Medulla oblongata (tissue), 1 donor: ENCODE data around the gene HORMAD1.
"Not testable (repeated sequence)": the region's sequence is repeated elsewhere in the genome, so short reads cannot be mapped to it uniquely, and the experiment has no call there.

Experiments used
- DNase-seq: peaks from one replicate; pipeline ENCODE4 v3.0.0-alpha.2; 2015; ENCODE audit errors: extremely low spot score

HORMAD1 gene

DNA sequence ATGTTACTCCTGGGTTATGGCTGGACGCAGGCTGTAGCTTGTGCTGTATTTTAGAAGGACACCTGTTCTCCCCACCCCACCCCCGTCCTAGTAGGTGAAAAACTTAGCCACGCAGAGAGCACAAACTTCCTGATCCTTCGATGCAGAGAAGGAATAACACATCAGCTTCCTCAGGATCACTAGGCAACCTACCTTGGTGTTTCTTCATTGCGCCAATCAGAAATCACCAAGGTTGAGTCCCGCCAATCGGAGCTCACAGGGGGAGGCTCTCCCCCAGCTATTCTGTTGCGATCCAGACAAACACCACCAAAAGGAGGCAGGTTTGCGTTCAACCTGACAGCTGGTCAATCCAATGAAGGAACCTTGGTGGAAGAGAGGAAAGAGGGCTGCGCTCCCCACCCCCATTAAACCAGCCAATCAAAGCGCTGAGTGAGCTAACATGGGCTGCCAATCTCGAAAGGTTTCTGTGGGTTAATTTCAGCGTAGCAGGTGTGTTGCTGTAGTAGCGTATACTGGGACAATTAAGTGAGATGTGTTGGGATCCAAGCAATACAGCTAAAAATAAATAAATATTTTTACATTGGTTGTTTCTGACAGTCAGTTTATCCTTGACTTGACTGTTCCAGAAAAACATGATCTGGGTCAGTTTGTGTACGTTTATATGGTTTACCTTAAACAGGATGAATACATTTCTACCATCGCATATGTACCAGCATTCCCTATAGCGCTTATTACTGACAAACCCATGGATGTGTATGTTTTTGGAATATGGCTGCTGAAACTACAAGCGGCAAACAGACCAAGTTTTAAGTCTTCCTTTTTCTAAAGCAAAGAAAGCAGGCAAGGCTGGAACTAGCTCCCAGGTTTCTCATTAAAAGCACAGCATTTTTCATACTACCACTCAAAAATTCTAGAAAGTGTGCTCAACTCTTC is 23.4 kb downstream of the HORMAD1 start, which contains the start of gene GOLPH3L:
Gene GOLPH3L, minus strand, starts transcription at position 160 of the 933 bp plus-strand sequence. CDS start 2,316 bp downstream, outside the sequence.
- peak; percentile 99 for DNase-seq

- no peak for DNase-seq
These were observed 24.1 kb downstream of the HORMAD1 start for GRCh38 chr1:150696590-150696989.

- no peak for DNase-seq
These were observed 24.5 kb downstream of the HORMAD1 start for GRCh38 chr1:150696162-150696561.

DNA sequence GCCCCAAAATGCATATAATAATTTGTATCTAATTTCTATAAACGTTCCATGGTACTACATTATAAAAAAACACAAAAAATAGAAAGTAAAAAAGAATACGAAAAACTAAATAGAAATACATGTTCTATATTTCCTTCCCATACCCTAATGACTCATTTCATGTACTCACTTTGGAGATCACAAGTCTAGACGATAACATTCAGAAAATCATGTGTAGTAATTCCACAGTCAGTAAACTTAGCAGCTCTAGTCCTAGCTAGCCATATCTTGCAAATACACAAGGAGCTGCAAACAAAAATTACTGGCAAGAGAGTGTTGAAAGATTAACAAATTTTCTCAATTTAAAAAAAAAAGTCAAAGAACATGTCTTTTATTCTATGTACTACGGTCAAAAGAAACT is 25.1 kb downstream of the HORMAD1 start:
- DNase-seq, result no peak

GRCh38 chr1:150692720-150693119 is 28.0 kb downstream of the HORMAD1 start:
- no peak for DNase-seq

DNA sequence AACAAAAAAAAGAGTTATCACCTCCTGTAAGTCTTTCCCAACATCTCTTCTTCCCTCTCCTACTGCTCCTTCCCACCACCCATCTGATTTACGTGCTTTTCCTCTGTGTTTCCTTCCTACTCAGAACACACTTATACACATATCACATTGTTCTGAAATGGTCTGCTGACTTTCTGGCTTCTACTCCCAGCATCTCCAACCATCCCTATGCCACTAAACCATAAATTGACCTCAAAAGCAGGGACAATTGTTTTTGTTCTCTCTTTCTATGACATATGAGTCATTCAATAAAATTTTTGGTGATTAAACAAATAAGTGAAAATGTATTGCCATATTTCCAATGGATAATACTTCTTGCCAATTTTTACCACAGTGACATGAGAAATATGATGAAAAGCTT is 31.9 kb downstream of the HORMAD1 start:
- no peak for DNase-seq

- no peak for DNase-seq
These were observed 34.4 kb downstream of the HORMAD1 start for GRCh38 chr1:150686275-150686674.

- no peak for DNase-seq
These were observed 36.8 kb downstream of the HORMAD1 start for GRCh38 chr1:150683914-150684313.

- DNase-seq, result no peak
These were observed 41.7 kb downstream of the HORMAD1 start for GRCh38 chr1:150678988-150679387.

GRCh38 chr1:150674881-150675280 is 45.8 kb downstream of the HORMAD1 start:
- DNase-seq, result no peak

- DNase-seq, result no peak
These were observed 57.4 kb downstream of the HORMAD1 start for GRCh38 chr1:150663321-150663720.

DNA sequence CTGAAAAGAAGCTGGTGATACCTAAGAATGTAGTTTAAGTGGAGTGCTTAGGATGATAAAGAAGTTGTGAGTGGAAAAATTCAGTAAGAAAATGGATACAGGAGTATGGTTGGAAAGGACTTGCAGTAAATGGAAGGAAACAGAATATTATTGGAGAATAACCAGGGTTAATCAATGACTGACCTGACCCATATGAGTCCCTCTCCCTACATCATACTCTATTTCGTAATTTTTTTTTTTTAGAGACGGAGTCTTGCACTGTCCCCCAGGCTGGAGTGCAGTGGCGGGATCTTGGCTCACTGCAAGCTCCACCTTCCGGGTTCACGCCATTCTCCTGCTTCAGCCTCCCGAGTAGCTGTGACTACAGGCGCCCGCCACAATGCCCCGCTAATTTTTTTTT is 57.9 kb downstream of the HORMAD1 start:
- no peak for DNase-seq

GRCh38 chr1:150661156-150661555 is 59.5 kb downstream of the HORMAD1 start:
- no peak for DNase-seq

DNA sequence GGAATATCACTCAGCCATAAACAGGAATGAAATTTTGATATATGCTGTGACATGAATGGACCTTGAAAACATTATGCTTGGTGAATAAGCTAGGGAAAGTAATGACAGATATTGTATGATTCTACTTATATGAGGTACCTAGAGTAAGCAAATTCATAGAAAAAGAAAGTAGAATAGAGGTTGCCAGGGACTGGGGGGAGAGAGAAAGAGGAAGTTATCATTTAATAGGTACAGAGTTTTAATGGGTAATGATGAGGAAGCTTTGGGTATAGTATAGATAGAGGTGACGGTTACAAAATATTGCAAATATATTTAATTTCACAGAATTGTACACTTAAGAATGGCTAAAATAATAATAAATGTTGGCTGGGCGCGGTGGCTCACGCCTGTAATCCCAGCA is 60.1 kb downstream of the HORMAD1 start:
- no peak for DNase-seq

DNA sequence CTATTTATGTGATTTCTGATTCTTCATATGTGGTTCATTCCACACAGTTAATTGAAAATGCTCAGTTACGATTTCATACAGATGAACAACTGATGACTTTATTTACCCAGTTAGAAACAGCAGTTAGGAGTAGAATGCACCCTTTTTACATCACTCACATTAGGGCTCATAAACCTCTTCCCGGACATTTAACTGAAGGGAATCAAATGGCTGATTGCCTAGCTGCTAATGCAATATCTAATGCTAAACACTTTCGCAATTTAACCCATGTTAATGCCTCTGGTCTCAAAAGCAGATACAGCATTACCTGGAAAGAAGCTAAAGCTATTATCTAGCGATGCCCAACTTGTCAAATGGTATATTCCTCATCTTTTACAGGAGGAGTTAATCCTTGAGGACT is 63.6 kb downstream of the HORMAD1 start:
- not testable (repeated sequence) for DNase-seq

- DNase-seq, result not testable (repeated sequence)
These were observed 66.1 kb downstream of the HORMAD1 start for GRCh38 chr1:150654635-150655034.

GRCh38 chr1:150650193-150650592 is 70.5 kb downstream of the HORMAD1 start:
- no peak for DNase-seq

DNA sequence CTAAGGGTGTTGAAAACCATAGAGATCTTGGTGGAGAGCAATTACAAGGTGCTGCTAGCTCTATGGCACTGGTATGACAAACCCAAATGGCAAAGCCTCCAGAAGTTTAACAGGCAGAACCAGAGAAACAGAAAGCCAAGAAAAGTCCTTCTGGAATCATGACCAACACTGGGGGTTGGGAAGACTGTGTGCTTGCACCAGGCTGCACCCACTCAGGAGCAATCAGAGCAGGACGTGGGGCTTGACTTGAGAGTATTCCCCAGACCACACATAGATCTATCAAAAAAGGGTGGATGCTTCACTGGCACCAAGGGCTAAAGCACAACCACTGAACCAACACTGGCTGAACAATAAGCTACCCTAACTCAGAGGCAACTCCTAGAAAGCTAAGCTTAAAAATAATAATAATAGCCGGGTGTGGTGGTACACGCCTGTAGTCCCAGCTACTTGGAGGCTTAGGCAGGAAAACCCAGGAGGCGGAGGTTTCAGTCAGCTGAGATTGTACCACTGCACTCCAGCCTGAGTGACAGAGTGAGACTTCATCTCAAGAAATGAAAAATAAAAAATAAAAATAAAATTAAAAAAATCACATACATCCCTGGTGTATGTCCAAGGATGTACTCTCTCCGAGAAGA is 71.1 kb downstream of the HORMAD1 start:
- DNase-seq, result no peak
